HG03342 (cell line): ENCODE results near the gene LIN54.
"Not testable (repeated sequence)": the region's sequence is repeated elsewhere in the genome, so short reads cannot be mapped to it uniquely, and the experiment has no call there.

Experiments
- ATAC-seq: cut with Tn5 transposase; IDR thresholded peaks from one replicate; pipeline ENCODE4 v1.9.1; 2021; ENCODE audit warnings: mild to moderate bottlenecking, moderate library complexity; ENCODE audit not compliant: unreplicated experiment

LIN54 gene

DNA sequence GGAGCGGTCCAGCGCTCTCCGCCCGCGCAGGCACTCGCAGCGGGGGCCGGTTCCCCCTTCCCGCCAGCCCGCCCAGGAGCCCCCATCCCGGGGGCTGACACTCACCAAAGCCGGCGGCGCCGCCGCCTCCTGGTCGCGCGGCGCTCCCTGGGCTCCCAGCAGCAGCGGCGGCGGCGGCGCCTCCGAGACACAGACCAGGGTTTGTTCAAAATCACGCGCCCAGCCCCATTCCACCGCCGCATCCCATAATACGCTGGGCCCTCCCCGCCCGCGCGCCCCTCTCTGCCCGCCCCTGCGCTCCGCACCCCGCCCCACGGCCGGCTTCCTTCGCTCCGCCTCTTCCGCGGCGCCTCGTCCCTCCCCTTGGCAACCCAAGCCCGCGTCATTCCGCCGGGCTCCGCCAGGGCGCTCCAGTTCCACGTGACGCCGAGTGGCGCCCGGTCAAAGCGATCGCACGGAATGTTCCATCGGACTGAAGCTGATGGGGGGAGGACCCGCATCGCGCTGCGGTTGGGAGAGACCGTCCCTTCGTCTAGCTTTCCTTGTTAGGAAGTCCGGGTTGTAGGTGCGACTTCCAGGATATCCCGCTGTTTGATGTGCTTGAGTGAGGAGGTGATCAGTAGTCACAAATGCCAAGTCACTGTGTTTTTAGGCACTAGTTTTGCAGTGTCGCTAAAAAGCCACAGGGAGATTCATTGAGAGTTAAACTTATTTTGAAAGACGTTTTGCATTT is 2.2 kb upstream of the LIN54 start:
- peak; percentile 83 for ATAC-seq

- peak; percentile 5 for ATAC-seq
Measured at GRCh38 chr4:83012200-83012686, 1.6 kb upstream of the LIN54 start.

GRCh38 chr4:83011689-83012199 is 1.1 kb upstream of the LIN54 start:
- no peak for ATAC-seq

- ATAC-seq, result no peak
Measured at GRCh38 chr4:83010111-83010521, 507 bp downstream of the LIN54 start.

GRCh38 chr4:83009529-83009928 is 1.1 kb downstream of the LIN54 start:
- no peak for ATAC-seq

GRCh38 chr4:83003044-83003791 is 7.4 kb downstream of the LIN54 start:
- ATAC-seq, result not testable (repeated sequence)

GRCh38 chr4:83002329-83002728 is 8.3 kb downstream of the LIN54 start:
- no peak for ATAC-seq

DNA sequence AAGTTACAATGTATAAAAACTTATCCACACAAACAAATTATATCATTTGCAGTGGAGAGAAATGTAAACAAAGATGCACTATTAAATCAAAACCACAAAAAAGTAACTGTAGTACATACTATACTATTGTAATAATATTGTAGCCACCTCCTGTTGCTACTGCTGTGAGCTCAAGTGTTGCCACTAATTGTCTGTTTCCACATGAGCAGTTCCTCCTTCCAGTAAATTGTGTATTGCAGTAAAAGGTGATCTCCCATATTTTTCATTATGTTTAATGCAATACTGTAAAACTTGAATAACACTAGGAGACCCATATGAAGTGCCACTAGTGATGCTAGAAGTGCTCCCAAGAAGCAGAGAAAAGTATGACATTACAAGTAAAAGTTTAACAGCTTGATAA is 11.7 kb downstream of the LIN54 start:
- no peak for ATAC-seq

DNA sequence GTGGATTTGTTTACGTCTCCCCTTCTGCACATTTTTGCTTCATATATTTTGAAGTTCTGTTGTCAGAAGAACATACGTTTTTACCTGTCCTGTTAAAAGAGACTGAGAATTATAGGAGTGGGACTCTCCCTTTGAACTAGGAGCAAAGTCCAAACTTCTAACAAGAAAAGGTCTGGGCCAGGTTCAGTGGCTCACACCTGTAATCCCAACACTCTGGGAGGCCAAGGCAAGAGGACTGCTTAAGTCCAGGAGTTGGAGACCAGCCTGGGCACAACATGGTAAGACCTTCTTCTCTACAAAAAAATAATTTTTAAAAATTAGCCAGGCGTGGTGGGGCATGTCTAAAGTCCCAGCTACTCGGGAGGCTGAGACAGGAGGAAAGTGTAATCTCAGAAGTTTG is 15.8 kb downstream of the LIN54 start:
- ATAC-seq, result no peak

GRCh38 chr4:82989575-82990429 is 20.8 kb downstream of the LIN54 start:
- peak; percentile 91 for ATAC-seq

GRCh38 chr4:82988323-82988832 is 22.2 kb downstream of the LIN54 start:
- no peak for ATAC-seq

DNA sequence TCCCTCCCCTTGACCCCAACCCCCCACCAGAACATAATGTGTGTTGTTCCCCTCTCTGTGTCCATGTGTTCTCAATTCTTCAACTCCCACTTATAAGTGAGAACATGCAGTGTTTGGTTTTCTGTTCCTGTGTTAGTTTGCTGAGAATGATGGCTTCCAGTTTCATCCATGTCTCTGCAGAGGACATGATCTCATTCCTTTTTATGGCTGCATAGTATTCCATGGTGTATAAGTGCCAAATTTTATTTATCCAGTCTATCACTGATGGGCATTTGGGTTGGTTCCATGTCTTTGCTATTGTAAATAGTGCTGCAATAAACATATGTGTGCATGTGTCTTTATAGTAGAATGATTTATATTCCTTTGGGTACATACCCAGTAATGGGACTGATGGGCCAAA is 23.1 kb downstream of the LIN54 start:
- ATAC-seq, result not testable (repeated sequence)

GRCh38 chr4:82984459-82984858 is 26.2 kb downstream of the LIN54 start:
- ATAC-seq, result no peak

GRCh38 chr4:82983444-82983843 is 27.2 kb downstream of the LIN54 start:
- no peak for ATAC-seq

DNA sequence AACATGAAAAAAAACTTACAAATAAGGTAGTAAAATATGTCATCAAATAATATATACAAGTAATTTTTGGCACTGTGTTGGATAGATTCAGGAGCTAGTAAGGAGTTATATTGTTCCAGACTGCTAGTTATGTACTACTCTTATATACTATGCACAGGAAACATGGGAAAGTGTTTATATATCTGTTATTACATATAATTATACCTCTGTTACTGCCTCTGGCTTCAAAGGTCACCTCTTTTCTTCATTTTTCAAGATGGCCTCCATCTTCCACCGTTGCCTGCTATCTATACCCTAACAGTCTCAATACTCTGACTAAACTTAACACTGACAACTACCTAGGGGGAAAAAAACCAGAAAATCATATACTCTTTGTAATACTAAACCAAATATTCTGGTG is 29.5 kb downstream of the LIN54 start:
- no peak for ATAC-seq

- ATAC-seq, result no peak
Measured at GRCh38 chr4:82975792-82976191, 34.8 kb downstream of the LIN54 start.

DNA sequence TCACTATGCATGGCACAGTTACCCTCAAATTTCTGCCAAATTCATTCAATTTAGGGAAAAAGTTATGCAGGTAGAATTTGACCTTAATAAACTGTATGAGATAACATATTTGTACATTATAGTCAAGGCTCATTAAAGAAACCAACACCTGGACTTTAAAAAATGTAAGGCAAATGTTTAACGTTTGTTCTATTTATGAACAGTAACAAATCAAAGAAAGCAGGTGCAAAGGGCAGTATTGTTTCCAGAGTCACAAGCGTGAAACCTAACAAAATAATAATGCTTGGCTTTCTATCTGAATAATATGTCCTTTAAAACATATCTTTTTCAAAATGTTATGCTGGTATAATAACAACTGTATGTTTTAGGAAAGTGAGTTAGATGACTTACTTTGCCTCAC is 41.2 kb downstream of the LIN54 start:
- no peak for ATAC-seq

- ATAC-seq, result no peak
Measured at GRCh38 chr4:82968972-82969371, 41.7 kb downstream of the LIN54 start.

DNA sequence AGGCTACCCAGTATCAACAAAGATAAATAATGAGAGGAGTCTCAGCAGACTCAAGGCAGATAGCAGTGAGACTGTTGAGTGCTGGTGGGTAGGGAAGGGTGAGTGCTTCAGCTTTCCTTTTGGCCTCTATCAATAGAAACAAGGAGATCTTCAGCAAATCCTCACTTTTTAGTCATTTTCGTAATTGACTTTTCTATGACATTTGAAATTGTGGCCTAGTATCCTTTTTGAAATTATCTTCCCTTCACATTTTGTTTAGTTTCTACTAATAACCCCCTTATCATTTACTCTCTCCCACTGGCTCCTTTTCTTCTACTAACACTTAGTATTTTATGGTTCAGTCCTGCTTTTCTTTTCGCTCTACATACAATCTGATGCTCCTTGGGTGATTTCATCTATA is 44.9 kb downstream of the LIN54 start:
- ATAC-seq, result no peak

DNA sequence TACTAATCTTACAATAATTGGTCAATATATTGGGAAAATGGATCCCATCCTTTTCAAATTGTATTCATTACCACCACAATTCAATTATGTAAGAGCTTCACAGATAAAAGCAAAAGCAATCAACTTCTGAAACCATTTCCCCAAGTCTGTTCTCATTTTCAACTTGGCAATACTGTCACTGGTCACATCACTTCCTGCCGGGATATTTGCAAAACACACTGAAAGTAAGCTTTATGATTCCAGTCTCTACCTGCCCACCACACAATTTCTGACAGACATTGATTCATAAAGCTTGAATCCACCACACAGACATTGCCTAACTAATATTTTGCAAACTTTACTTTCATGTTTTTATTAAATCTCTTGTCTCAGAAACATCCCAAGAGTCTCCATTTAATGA is 53.6 kb downstream of the LIN54 start:
- ATAC-seq, result peak; percentile 52

DNA sequence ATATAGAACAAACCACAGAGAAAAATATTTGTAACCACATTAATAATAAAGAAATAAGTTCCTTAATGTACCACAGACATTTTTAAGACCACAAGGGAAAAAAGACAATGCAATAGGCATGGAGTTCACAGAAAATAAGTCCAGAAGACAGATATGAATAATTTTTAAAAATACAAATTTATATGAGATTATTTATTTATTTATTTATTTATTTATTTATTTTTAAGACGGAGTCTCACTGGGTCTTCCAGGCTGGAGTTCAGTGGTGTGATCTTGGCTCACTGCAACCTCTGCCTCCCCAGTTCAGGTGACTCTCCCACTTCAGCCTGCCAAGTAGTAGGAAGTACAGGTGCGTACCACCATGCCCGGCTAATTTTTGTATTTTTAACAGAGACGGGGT is 56.4 kb downstream of the LIN54 start:
- ATAC-seq, result no peak
